ENCODE data around the gene KCNH1.

Gene KCNH1

DNA sequence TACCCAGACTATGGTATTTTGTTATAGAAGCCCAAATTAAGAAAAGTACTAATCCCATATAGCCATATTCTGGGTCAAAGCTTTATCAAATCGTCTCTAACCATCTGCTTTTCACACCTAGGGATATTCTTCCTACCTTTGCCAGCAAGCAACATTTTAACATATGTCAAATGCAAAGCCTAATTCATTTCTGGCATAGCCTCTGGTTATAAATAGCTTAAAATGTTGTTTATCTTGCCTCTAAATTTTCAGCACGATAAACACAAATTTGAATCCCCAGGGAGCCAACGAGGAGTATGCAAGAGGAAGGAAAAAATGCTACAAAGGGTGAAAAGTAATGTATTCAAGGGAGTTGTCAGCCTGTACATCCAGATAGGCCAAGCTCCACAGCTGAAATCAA, 357.2 kb downstream of the KCNH1 start:
- TF ChIP-seq ZFX (IDR thresholded peaks at IDR 0.05) (no peak), CTCF (conservative IDR thresholded peaks at IDR 0.05) (no peak)
- H3K27ac ChIP-seq, result no peak overlapping the region

DNA sequence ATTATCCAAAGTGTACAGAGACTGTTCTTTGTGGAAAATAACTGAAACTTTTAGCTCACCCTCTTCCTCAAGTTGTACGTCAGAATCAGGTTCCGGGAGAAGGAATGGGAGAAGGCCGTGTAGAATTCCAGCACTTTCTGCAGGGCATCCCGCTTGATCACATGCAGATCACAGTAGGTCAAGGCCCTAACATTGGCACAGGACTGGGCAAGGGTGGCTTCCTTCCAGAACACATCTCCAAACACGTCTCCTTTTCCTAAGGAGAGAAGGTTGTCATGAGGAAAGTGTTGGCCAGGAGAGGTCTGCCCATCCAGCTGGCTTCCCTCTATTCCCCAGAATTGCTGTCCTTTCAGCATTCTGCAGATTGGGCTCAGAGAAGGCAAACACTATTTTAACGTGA, 358.7 kb downstream of the KCNH1 start:
- TF ChIP-seq ZFX (IDR thresholded peaks at IDR 0.05), result no peak
- TF ChIP-seq CTCF (conservative IDR thresholded peaks at IDR 0.05), result no peak

GRCh38 chr1:210773450-210773849, 360.5 kb downstream of the KCNH1 start:
- TF ChIP-seq CTCF (conservative IDR thresholded peaks at IDR 0.05), result no peak
- TF ChIP-seq ZFX (IDR thresholded peaks at IDR 0.05), result no peak
- no peak overlapping the region for H3K27ac ChIP-seq

More for the DNA sequence above, 358.7 kb downstream of the KCNH1 start:
- H3K27ac ChIP-seq, result no peak overlapping the region

DNA sequence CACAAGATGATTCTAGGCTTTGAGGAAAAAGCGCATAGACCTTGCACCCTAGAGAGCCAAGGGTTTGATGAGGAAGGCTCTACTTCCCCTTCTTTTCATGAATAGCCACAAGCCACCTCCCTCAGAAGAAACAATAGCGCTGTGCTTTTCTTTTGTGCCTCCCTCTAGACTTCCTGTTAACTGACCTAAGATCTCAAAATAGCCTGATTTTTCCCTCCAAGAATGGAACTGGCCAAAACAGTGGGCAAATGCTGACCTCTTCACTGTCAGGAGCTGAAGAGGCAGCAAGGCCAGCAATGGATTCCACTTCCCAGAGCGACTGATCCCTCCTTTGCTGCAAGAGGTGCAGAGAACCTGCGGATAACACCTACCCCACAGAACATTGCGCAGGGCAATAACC, 362.8 kb downstream of the KCNH1 start:
- TF ChIP-seq CTCF (conservative IDR thresholded peaks at IDR 0.05), result no peak
- no peak for TF ChIP-seq ZFX (IDR thresholded peaks at IDR 0.05)
- no peak overlapping the region for H3K27ac ChIP-seq

GRCh38 chr1:210770396-210770984, 363.5 kb downstream of the KCNH1 start:
- H3K27ac ChIP-seq, result no peak overlapping the region

GRCh38 chr1:210769473-210769872, 364.5 kb downstream of the KCNH1 start:
- no peak overlapping the region for H3K27ac ChIP-seq
- no peak for TF ChIP-seq CTCF (conservative IDR thresholded peaks at IDR 0.05)
- no peak for TF ChIP-seq ZFX (IDR thresholded peaks at IDR 0.05)

More at GRCh38 chr1:210770396-210770984, 363.5 kb downstream of the KCNH1 start:
- TF ChIP-seq CTCF (conservative IDR thresholded peaks at IDR 0.05), result no peak

DNA sequence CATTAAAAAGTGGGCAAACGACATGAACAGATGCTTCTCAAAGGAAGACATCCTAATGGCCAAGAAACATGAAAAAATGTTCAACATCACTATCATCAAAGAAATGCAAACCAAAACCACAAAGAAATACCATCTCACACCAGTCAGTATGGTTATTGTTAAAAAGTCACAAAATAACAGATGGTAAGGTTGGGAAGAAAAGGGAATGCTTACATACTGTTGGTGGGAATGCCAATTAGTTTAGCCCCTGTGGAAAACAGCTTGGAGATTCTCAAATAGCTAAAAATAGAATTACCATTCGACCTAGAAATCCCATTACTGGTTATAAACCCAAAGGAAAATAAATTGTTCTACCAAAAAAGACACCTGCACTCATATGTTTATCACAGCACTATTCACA, 369.4 kb downstream of the KCNH1 start:
- TF ChIP-seq ZFX (IDR thresholded peaks at IDR 0.05) (no peak), CTCF (conservative IDR thresholded peaks at IDR 0.05) (no peak)

More for the DNA sequence above, 369.4 kb downstream of the KCNH1 start:
- H3K27ac ChIP-seq, result no peak overlapping the region
